ENCODE results near the gene IFFO2. TPM values are rescaled to one million over a fixed set of nuclear protein-coding genes. Genes with fewer than 3 reads are reported as not detected.

The IFFO2 gene
- total RNA-seq, 1 experiment from 2014 or later: 11.7 TPM

- CTCF ChIA-PET: interaction anchor here (1.4 kb wide), 1 partner anchor 25 kb away, joined by 3 read pairs; no protein-coding TSS in a partner anchor
- BruUV-seq (replicated peaks): no TSS peak
Observed at GRCh38 chr1:18937539-18937938, 18.9 kb downstream of the IFFO2 start.

GRCh38 chr1:18936814-18937481, 19.5 kb downstream of the IFFO2 start:
- no peak overlapping the region for H2AFZ ChIP-seq
- ChIA-PET POLR2A (ENCODE audit: unreplicated experiment) (no interaction called here), CTCF (interaction anchor here (1.4 kb wide), 1 partner anchor 24 kb away, joined by 3 read pairs; no protein-coding TSS in a partner anchor)
- H3K36me3 ChIP-seq (ENCODE audit: low read depth): no peaks in the 10 kb centered on the region
- no peaks in the 10 kb centered on the region for H3K9me2 ChIP-seq (ENCODE audit: insufficient read depth)
- no peak overlapping the region for H3K4me2 ChIP-seq
- H3K4me3 ChIP-seq: no peak overlapping the region
- no peaks in the 10 kb centered on the region for H3K27me3 ChIP-seq (ENCODE audit: insufficient read depth, low read depth)
- 0 out of 2 replicates have a peak, but pooled peaks cover 5% of the 10 kb centered on the region for H3F3A ChIP-seq (ENCODE audit: insufficient read depth, low read depth)
- no peaks in the 10 kb centered on the region for H3K9me3 ChIP-seq (ENCODE audit: insufficient read depth, low read depth)
- no peak for TF ChIP-seq EZH2 (IDR thresholded peaks at IDR 0.05; ENCODE audit: low read depth)
- TF ChIP-seq, protein P1, sequence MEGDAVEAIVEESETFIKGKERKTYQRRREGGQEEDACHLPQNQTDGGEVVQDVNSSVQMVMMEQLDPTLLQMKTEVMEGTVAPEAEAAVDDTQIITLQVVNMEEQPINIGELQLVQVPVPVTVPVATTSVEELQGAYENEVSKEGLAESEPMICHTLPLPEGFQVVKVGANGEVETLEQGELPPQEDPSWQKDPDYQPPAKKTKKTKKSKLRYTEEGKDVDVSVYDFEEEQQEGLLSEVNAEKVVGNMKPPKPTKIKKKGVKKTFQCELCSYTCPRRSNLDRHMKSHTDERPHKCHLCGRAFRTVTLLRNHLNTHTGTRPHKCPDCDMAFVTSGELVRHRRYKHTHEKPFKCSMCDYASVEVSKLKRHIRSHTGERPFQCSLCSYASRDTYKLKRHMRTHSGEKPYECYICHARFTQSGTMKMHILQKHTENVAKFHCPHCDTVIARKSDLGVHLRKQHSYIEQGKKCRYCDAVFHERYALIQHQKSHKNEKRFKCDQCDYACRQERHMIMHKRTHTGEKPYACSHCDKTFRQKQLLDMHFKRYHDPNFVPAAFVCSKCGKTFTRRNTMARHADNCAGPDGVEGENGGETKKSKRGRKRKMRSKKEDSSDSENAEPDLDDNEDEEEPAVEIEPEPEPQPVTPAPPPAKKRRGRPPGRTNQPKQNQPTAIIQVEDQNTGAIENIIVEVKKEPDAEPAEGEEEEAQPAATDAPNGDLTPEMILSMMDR (conservative IDR thresholded peaks at IDR 0.05): no peak
- no peaks in the 10 kb centered on the region for H4K20me1 ChIP-seq (ENCODE audit: insufficient read depth)
- H3K4me1 ChIP-seq (replicated peaks; ENCODE audit: insufficient read depth): peaks cover 16% of the 10 kb centered on the region
- no peak for DNase-seq
- peaks cover 16% of the 10 kb centered on the region for H3K79me2 ChIP-seq (ENCODE audit: low read depth)
- no peak overlapping the region for H3K27ac ChIP-seq
- BruUV-seq (replicated peaks): no TSS peak
- intact Hi-C loops (cut with micrococcal nuclease; ENCODE audit: unreplicated experiment): no loop called here

More at GRCh38 chr1:18937539-18937938, 18.9 kb downstream of the IFFO2 start:
- intact Hi-C loops (cut with micrococcal nuclease; ENCODE audit: unreplicated experiment): no loop called here
- Histone ChIP-seq H3K27me3 (ENCODE audit: insufficient read depth, low read depth) (no peaks in the 10 kb centered on the region), H2AFZ (no peak overlapping the region), H3F3A (ENCODE audit: insufficient read depth, low read depth) (0 out of 2 replicates have a peak, but pooled peaks cover 5% of the 10 kb centered on the region), H3K4me3 (no peak overlapping the region), H3K79me2 (ENCODE audit: low read depth) (0 out of 2 replicates have a peak, but pooled peaks cover 17% of the 10 kb centered on the region), H3K4me1 (replicated peaks; ENCODE audit: insufficient read depth) (peaks cover 10% of the 10 kb centered on the region), H3K9me2 (ENCODE audit: insufficient read depth) (no peaks in the 10 kb centered on the region), H3K4me2 (no peak overlapping the region), H4K20me1 (ENCODE audit: insufficient read depth) (no peaks in the 10 kb centered on the region), H3K9me3 (ENCODE audit: insufficient read depth, low read depth) (no peaks in the 10 kb centered on the region), H3K36me3 (ENCODE audit: low read depth) (no peaks in the 10 kb centered on the region), H3K27ac (no peak overlapping the region)
- TF ChIP-seq, protein P1 (conservative IDR thresholded peaks at IDR 0.05): no peak
- TF ChIP-seq EZH2 (IDR thresholded peaks at IDR 0.05; ENCODE audit: low read depth): no peak
- no peak for DNase-seq
- POLR2A ChIA-PET (ENCODE audit: unreplicated experiment): no interaction called here

DNA sequence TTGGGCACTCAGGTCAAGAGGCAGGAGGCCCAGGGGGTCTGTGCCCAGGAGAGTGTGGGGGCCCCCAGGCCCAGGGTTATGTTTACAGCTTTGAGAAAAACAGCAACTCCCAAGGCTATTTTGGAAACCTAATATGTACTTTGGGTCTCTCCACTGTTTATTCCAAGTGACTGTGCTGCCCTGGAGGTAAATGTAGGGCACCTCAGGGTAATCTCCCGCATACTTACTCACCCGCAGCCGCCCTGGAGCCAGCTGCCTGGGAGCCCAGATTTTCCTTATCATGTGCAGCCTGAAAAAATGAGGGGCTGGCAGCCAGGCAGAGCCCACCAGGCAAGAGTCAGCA, 20.0 kb downstream of the IFFO2 start:
- no peaks in the 10 kb centered on the region for H3K9me2 ChIP-seq (ENCODE audit: insufficient read depth)
- POLR2A ChIA-PET (ENCODE audit: unreplicated experiment): no interaction called here
- no peaks in the 10 kb centered on the region for H3K9me3 ChIP-seq (ENCODE audit: insufficient read depth, low read depth)
- no TSS peak for BruUV-seq (replicated peaks)
- no peaks in the 10 kb centered on the region for H4K20me1 ChIP-seq (ENCODE audit: insufficient read depth)
- intact Hi-C loops (cut with micrococcal nuclease; ENCODE audit: unreplicated experiment): no loop called here
- H3K4me1 ChIP-seq (replicated peaks; ENCODE audit: insufficient read depth): peaks cover 21% of the 10 kb centered on the region
- CTCF ChIA-PET: interaction anchor here (1.4 kb wide), 1 partner anchor 24 kb away, joined by 3 read pairs; no protein-coding TSS in a partner anchor
- no peaks in the 10 kb centered on the region for H3K27me3 ChIP-seq (ENCODE audit: insufficient read depth, low read depth)
- H3K4me2 ChIP-seq: no peak overlapping the region
- H3F3A ChIP-seq (ENCODE audit: insufficient read depth, low read depth): 0 out of 2 replicates have a peak, but pooled peaks cover 5% of the 10 kb centered on the region
- H3K27ac ChIP-seq: no peak overlapping the region
- no peaks in the 10 kb centered on the region for H3K36me3 ChIP-seq (ENCODE audit: low read depth)
- no peak for DNase-seq
- peaks cover 21% of the 10 kb centered on the region for H3K79me2 ChIP-seq (ENCODE audit: low read depth)
- H3K4me3 ChIP-seq: no peak overlapping the region
- no peak overlapping the region for H2AFZ ChIP-seq
- TF ChIP-seq, protein P1 (conservative IDR thresholded peaks at IDR 0.05): no peak

All from PC-9 (cell line).